Dermis blood vessel endothelial cell (primary cell): ENCODE measurements around the gene RGR. TPM values are rescaled to one million over a fixed set of nuclear protein-coding genes. Genes with fewer than 3 reads are reported as not detected.

Source experiments
- DNase-seq: peaks from one replicate; pipeline ENCODE4 v3.0.0; 2010
- total RNA-seq: library from RNA; depleted of rRNA; stranded (reverse); fragments of >200 nt; gene quantifications from 2 replicates; pipeline ENCODE4 v1.2.3, GENCODE V29; 2014

The RGR gene, protein sequence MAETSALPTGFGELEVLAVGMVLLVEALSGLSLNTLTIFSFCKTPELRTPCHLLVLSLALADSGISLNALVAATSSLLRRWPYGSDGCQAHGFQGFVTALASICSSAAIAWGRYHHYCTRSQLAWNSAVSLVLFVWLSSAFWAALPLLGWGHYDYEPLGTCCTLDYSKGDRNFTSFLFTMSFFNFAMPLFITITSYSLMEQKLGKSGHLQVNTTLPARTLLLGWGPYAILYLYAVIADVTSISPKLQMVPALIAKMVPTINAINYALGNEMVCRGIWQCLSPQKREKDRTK
- total RNA-seq, result not detected in 2 replicates

DNA sequence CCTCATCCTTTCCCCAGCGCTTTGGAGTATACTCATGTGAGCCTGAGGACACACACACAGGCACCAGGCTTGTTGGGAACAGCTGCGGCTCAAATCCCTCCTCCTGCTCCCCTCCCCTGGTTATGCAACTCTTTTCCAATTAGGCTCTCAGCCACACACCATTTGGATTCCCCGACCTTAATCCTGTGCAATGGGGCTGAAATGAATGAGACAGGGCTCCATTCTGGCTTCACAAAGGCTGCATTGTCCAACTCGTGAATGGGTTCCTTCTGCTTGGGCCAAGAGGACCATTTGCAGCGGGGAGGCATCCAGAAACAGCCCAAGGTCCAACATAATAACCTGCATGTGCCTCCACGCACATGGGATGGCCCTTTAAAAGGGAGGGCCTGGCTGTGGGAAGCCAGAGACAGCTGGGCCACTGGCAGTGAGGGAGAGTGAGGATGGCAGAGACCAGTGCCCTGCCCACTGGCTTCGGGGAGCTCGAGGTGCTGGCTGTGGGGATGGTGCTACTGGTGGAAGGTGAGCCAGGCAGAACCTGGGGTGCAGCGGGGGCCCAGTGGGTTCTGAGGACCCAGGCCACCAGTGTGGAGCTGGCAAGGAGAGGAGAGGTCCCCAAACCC is at the start of gene RGR:
Gene RGR, plus strand, starts transcription at position 403 of the 620 bp plus-strand sequence. Its CDS starts 38 bp downstream, at position 441.
- no peak for DNase-seq

DNA sequence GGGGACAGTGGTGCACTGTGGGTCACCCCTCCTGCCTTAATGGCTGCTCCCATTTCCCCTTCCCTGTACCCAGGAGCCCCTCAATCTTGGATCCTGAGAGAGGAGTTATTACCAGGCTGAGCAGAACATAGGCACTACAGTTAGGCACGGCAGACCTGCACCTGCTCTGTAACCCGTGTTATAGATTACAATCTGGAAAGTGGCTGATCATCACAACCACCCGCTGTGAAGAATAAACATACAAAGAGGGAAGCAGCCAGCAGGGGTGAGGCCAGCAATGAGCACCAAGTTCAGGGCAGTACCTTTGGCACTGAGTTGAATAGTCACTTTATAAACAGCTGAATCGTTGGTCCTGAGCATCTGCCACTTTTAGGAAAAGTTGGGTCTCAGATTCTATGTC is 48.8 kb upstream of the RGR start:
- DNase-seq, result no peak

DNA sequence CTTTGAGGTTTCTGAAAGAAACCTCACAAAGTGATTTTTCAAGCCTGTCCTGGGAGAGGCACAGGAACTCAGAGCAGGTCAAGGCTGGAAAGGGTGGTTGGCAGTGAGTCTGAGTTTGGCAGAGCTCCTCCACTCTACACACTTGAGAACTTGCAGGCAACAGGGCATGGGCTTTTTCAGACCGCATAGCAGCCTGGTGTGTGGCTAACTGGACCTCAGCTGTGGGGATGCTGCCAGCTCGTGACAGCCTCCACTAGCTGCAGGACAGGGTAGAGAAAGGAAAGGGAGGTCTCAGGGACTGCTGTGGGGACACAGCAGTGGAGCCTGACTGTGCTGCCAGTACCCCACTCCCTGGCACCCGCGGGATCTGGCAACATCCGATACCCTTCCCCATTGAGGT is 47.9 kb upstream of the RGR start:
- no peak for DNase-seq

DNA sequence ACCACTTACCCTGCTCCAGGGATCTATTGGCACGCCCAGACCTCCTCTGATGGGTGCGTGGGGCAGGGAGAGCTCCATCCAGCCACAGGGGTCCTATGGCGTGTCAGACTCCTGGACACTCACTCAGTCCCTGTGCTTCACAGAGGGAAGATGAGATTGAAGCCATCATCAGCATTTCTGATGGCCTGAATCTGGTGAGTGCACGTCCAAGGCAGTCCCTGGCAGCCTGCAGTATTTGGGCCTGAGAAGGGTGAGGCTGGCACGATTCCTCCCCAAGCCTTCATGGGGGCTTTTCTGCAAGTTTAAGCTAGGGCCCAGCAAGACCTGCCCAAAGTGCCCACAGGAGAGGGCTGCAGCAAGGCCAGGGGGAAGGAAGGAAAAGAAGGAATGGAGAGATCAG is 47.2 kb upstream of the RGR start:
- no peak for DNase-seq

DNA sequence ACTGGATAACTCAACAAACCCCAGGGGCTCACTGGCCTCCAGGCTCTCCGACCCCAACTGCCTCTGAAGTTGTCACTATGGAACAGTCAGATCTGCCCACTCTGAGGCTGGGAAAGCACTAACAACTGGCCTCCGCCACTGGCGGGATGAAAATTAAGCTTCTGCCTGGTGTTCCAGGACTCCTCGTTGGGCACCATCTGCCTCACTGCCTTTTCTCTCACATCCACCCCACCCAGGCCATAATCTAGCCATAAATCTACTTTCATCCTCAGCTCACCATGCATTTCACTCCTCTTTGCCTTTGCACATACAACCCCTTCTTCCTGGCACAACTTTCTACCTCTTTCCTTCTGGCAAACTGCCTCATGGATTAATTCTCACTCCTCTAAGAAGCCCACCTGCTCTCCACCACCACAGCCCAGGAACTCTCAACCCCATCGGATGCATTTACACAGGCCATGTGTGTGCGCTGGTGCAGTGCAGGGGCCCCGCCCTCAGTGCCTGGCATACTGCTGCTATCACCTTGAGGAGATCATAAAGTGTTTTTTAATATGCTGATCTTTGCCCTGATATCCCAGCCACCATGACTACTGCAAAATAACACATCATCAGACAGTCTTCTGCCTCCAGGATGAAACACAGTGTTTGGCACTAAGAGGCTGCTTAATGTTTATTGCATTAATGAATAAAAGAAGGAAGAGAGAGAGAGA is 46.5 kb upstream of the RGR start:
- no peak for DNase-seq

DNA sequence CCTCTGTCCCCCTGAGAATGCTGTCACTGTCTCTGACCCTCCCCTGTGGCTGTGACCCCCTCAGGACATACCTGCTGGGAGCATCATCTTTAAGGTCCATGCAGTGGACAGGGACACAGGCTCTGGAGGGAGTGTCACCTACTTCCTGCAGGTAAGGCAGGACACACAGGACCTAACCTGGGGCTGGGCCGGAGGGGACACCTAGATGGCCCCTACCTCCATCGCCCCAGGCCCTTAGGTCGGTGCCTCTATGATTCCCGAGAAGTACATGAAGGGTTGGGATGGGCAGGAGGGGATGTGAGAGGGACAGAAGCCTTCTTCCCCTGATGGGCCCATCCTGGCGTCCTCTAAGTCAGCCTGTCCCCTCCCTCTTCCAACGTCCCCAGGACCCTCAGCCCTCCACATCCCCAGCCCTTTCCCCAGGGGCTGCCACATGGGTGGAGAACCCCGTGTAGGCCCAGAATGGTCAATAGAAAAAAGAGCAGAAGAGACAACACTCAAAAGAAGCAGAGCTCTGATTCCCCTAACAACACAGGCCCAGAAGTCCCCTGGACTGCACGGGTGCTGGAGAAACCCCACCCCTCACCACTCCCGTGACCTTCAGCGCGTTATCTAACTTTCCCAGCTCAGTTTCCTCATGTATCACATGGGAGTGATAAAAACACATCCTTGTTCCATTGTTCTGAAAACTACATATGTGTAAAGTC is 44.2 kb upstream of the RGR start:
- no peak for DNase-seq

DNA sequence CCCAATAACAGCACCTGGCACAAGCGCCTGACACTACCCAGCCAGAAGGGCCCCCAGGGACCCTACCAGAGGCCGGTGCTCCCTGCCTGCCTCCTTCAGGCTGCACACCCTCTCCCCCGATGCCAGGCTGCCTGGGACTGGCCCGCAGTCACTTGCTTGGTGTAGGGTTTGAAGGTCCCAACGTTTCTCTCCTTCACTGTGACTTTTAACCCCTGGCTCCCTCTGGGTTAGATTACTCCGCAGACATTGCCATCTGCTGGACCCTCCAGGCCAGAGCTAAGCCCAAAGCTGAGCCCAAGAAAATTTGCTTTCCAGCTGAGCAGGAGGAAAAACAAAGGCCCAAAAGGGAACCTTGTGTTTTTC is 43.6 kb upstream of the RGR start:
- DNase-seq, result no peak

DNA sequence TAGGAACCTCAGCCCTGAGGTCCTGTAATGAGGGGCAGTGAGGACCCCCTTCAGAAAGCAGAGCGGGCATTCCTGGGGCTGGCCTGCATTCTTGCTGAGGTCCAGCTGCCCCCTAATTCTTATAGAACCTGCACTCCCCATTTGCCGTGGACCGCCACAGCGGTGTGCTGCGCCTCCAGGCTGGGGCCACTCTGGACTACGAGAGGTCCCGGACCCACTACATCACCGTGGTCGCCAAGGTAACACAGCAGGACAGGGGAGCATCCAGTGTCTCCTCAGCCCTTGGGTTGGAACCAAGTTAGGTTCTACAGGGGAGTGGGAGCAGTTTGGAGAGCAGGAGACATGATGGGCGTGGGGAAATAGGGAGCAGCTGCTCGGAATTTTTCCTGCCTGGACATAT is 43.2 kb upstream of the RGR start:
- DNase-seq, result no peak

DNA sequence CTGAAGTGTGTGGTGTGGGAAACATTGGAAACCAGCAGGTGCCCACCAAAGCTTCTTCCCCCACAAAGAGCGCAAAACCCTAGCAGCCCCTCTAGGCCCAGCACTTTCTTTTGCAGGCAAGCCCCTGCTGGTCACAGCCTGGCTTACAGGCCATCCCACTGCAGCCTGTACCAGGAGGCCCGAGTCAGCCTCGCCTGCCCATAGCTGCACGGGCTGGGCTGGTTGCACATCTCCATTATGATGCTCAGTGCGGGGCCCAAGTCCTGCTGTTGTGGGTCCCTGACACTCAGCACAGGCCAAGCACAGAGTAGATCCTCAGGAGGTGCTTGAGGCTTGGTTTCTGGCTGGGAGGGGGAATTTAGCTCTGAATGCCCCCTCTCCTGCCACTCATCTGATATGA is 42.5 kb upstream of the RGR start:
- no peak for DNase-seq

DNA sequence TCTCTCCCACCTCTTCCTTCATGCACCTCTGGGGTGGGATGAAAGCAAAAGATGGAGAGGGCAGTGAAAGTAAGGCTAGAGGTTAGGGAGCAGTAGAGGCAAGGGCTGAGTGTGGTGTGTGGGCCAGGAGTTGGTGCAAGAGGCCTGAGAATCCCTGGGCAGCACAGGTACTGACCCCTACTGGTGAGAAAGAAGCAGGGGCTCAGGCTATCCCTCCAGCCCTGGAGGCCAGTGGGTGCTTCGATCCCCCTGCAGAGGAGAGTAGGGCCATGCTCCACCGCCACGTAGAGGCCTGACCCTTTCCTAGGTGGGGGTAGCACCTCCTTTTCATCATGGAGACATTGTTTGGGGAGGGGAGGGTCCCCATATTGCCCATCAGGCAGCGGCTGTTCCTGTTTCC is 40.7 kb upstream of the RGR start:
- peak; percentile 19 for DNase-seq

DNA sequence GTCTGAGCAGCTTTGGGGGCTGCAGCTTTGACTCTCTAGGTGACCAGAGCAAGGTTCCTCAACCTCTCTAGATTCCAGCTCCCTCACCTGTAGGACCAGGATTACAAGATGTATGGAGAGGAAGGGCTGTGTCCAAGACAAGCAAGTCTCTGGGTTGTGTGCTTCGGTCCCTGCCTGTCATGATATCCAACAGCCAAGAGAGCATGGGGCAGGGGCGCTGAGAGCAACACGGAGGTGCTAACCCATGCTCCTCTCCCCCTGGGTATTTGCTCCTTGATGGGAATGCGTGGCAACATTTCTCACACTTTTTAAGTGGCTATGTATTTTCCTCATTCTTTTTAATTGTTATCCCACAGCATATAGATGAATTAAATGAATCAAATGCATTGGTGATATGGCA is 40.2 kb upstream of the RGR start:
- DNase-seq, result no peak

DNA sequence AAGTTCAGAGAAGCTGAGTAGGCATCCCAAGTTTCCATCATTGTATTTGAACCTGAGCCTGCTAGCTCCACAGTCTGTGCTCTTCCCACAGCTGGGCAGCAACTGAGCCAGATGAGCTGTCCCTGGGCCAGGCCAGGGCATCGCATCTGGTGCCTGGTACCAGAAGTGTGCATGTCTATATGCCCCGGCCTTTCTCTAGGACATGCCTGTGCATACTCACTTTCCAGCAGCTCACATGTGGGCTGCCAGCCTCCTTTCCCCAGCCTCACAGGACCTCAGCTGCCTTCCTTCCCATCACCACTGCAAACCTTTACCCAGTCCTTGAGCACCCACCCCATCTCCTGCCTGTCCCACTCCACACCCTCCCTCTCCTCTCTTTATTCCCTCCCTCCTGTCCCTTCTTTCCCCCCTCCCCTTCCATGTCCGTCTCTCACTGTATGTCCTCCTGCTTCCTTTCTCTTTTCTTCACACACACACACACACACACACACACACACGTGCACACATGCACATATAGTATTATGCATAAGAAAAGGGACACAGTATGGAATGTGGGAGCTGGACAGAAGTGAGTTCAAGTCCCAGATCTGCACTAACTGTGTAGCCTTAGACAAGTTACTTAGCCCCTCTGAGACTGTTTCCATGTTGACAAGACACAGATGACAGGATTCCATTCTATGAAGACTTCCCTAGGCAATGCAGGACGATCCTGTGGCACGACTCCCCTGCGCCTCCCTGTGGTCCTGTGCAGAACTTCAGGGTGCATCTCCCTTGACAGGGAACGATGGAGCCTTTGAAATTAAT is 39.6 kb upstream of the RGR start:
- DNase-seq, result peak; percentile 66

DNA sequence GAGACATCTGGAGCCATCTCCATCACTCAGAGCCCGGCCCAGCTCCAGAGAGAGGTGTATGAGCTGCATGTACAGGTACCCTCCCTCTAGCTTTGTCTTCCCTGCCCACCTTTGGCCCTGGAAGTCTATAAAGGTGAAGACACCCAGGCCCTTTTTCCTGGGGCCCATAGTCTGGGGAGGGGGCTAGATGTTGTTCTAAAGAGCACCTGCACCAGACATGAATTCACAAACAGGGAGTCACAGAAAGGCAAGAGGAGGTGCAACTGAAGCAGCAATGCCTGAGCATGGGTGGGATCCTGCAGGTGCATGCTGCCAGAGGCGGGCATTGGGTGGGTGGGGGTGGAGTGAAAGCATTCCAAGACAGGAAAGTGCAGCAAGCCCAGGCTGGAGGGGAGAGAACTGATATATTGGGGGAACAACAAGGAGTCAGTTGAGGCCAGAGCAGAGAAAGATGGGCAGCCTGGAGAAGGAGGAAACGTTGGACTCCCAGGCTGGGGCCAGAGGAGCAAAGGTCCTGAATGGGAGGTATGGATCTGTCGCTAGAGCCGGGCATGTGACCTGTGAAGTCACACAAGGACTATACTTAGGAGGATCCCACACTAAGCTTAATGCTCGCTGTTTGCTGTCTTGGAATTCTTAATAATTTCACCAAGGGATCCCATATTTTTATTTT is 38.9 kb upstream of the RGR start:
- DNase-seq, result no peak

DNA sequence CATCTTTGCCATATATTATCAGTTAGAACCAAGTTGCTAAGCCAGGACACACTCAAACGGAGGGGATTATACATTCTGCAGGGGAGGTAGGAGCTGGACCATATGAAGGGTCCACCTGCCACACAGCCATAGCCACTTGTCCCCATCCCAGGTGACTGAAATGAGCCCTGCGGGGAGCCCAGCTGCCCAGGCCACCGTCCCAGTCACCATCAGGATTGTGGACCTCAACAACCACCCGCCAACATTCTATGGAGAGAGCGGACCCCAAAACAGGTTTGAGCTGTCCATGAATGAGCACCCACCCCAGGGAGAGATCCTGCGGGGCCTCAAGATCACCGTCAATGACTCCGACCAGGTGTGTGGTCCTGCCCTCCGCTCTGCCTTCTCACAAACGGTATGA is 36.8 kb upstream of the RGR start:
- no peak for DNase-seq

DNA sequence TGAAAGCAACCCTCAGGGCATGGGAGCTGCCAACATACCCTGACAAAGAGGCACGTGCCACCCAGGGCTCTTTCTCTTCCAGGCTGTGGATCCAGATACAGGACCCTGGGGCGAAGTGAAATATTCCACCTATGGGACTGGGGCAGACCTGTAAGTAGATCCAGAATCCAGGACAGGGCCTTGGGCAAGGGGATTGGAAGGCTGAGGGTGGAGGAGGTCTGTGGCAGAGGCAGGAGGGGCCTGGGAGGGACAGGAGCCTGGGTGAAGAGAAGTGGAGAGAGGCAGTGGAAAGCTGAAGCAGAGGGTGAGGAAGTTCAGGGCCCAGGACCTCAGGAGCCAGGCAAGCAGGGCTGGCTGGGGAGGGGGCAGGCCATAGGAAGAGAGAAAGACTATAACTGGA is 33.3 kb upstream of the RGR start:
- no peak for DNase-seq

DNA sequence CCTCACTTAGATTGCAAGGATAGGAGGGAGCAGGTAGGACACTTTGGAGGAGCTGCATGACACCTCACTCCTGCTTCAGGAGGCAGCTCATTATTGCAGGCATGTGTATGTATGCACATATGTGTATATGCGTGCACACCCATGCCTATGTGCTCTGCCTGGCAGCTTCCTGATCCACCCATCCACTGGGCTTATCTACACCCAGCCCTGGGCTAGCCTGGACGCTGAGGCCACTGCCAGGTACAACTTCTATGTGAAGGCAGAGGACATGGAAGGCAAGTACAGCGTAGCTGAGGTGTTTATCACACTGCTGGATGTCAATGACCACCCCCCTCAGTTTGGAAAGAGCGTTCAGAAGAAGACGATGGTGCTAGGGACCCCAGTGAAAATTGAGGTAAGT is 32.8 kb upstream of the RGR start:
- no peak for DNase-seq

DNA sequence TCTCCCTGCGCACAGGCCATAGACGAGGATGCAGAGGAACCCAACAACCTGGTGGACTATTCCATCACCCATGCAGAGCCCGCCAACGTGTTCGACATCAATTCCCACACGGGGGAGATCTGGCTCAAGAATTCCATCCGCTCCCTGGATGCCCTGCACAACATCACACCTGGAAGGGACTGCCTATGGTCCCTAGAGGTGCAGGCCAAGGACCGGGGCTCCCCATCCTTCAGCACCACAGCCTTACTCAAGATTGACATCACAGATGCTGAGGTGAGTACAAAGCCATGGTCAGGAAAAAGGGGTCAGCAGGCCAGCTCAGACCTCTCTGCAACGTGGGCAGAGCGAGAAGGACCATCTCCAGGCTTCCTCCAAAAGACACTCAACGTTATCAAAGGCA is 31.8 kb upstream of the RGR start:
- DNase-seq, result no peak

DNA sequence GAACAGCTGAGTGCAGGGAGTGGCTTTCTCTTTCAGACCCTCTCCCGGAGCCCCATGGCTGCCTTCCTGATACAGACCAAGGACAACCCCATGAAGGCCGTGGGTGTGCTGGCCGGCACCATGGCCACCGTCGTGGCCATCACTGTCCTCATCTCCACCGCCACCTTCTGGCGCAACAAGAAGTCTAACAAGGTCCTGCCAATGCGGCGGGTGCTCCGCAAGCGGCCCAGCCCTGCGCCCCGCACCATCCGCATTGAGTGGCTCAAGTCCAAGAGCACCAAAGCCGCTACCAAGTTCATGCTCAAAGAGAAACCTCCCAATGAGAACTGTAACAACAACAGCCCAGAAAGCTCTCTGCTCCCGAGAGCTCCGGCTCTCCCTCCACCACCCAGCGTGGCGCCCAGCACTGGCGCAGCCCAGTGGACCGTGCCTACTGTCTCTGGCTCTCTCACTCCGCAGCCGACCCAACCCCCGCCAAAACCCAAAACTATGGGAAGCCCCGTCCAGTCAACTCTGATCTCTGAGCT is 30.7 kb upstream of the RGR start:
- DNase-seq, result no peak

DNA sequence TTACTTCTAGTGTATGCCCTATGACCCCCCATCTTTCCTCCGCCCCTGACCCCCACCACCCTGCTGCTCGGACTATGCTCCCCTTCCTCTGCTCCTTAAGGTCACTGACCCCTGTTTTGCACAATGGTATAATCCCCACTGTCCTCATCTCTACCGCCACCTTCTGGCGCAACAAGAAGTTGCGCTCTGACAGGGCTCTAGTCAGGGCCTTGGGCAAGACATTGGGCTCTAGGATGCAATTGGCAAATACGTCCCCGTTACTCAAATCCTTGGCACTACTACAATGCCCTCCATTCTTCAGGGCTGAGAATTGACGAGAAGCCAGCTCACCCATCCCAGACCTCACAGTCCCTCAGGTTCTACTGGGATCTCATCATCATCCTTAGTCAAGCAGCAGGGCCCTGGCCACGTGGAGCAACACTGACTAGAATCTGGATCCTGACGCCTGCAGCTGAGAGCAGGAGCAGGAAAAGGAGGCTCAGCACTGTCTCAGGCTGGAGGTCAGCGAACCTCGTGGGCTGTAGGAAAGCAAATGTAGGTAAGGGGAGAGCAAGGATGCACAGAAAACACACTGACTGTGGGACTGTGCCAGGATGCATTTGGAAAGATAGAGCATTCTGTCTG is 30.1 kb upstream of the RGR start:
- DNase-seq, result peak; percentile 15

DNA sequence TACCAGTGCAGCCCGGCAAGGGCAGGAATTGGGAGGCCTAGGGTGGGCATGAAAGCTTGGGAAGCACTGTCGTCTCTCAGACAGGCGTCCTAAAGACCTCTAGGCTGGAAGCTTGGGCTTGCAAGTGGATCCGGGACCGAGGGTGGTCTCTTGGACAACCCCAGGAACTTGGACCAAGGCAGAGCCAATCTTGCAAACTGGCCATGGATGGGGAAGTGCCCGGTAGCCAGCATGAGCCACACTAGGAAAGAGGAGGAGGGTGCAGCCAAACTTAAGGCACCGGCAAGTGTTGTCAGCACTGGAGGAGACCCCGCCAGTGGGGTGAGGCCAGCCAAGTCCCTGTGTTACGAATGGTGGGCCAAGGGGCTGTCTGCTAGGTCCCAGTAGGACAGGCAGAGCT is 28.0 kb upstream of the RGR start:
- DNase-seq, result no peak

DNA sequence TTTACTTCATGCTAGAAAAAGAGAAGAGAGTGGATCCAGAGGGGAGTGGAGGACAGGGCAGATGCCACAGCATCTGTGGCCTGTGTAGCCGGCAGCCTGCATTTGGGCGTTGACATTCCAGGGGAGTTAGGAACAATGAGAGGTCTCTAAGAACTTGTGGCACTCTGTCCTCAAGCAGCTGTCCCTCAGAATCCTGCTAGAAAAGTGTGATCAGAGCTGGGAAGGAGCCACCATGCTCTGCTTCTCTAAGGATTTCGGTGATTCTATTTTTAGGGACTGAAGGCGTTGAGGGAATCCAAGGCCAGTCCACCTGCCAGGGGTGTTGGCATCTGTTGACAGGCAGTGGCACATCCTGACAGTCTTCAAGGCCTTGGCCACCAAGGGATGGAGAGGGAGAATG is 27.1 kb upstream of the RGR start:
- DNase-seq, result no peak
